Glutamatergic neuron (in vitro differentiated cells): ENCODE results near the gene NR2F6. TPM values are rescaled to one million over a fixed set of nuclear protein-coding genes. Genes with fewer than 3 reads are reported as not detected.

Source experiments
- DNase-seq: peaks from one replicate; pipeline ENCODE4 v3.0.0; 2022
- H3K27ac Mint-ChIP-seq: one replicate; pipeline ENCODE4 v1.8.0; 2020; ENCODE audit warnings: mild to moderate bottlenecking, mixed read lengths, inconsistent platforms; ENCODE audit not compliant: unreplicated experiment
- H3K27me3 Mint-ChIP-seq: one replicate; pipeline ENCODE4 v1.8.0; 2020; ENCODE audit warnings: mild to moderate bottlenecking, moderate library complexity, mixed read lengths, inconsistent platforms; ENCODE audit not compliant: unreplicated experiment
- H3K36me3 Mint-ChIP-seq: one replicate; pipeline ENCODE4 v1.8.0; 2020; ENCODE audit warnings: mild to moderate bottlenecking, mixed read lengths, inconsistent platforms; ENCODE audit not compliant: unreplicated experiment
- H3K4me1 Mint-ChIP-seq: one replicate; pipeline ENCODE4 v1.8.0; 2020; ENCODE audit warnings: mild to moderate bottlenecking, low read depth, mixed read lengths, inconsistent platforms; ENCODE audit not compliant: unreplicated experiment
- H3K4me3 Mint-ChIP-seq: one replicate; pipeline ENCODE4 v1.8.0; 2020; ENCODE audit warnings: mild to moderate bottlenecking, mixed read lengths, inconsistent platforms; ENCODE audit not compliant: unreplicated experiment
- H3K9me3 Mint-ChIP-seq: one replicate; pipeline ENCODE4 v1.8.0; 2020; ENCODE audit warnings: mild to moderate bottlenecking, moderate library complexity, mixed read lengths, inconsistent platforms; ENCODE audit not compliant: unreplicated experiment
- long read RNA-seq: library from polyadenylated mRNA; unstranded; transcript quantifications from one replicate; pipeline ENCODE4 v2.0.0, GENCODE V29; 2020; ENCODE audit not compliant: unreplicated experiment
- total RNA-seq: library from RNA; stranded (reverse); fragmentation: NEBNext Ultra II Directional; extraction: Animal tissue kit (Norgen Biotek cat#: 25700); gene quantifications from one replicate; pipeline ENCODE4 v1.2.1, GENCODE V29; 2021; ENCODE audit not compliant: unreplicated experiment
- TF ChIP-seq, protein P1 (sequence below): fragments of 200-600 bp; sonication (generic); IDR thresholded peaks from one replicate; pipeline ENCODE4 v1.5.0; 2021; ENCODE audit not compliant: partially characterized antibody, unreplicated experiment

NR2F6 gene
- total RNA-seq, result 109 TPM
- long read RNA-seq, partial matches to known transcripts, result 18 of 22 reads
- long read RNA-seq, other reads (novel, unspliced or antisense), result 2 of 22 reads

DNA sequence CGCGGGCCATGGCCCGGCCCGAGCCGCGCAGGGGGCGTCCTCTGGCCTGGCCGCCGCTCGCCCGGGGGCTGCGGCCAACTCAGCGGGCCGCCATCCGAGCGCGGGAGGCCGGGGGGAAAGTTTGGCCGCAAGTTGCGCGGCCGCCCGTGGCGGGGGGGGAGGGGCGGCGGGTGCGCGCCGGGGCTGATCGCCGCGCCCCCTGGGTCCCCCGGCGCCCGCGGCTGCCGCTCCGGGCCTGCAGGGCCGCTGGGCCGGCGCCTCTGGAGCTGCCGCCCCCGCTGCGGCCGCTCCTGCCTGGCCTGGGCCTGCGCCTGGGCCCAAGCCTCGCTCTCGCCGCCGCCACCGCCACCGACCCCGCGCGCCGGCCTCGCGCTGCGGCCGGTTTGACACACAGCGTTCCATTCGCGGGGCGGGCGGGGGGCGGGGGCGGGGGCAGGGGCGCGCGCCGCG, at the start of gene NR2F6:
NR2F6 (minus strand) TSS at position 385 of the 450 bp plus-strand sequence. CDS start 699 bp downstream, outside the sequence.
- TF ChIP-seq, protein P1, sequence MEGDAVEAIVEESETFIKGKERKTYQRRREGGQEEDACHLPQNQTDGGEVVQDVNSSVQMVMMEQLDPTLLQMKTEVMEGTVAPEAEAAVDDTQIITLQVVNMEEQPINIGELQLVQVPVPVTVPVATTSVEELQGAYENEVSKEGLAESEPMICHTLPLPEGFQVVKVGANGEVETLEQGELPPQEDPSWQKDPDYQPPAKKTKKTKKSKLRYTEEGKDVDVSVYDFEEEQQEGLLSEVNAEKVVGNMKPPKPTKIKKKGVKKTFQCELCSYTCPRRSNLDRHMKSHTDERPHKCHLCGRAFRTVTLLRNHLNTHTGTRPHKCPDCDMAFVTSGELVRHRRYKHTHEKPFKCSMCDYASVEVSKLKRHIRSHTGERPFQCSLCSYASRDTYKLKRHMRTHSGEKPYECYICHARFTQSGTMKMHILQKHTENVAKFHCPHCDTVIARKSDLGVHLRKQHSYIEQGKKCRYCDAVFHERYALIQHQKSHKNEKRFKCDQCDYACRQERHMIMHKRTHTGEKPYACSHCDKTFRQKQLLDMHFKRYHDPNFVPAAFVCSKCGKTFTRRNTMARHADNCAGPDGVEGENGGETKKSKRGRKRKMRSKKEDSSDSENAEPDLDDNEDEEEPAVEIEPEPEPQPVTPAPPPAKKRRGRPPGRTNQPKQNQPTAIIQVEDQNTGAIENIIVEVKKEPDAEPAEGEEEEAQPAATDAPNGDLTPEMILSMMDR, result no peak
- peaks cover 7% of the 10 kb centered on the region for H3K9me3 Mint-ChIP-seq
- peaks cover 15% of the 10 kb centered on the region for H3K27me3 Mint-ChIP-seq
- no peaks in the 10 kb centered on the region for H3K36me3 Mint-ChIP-seq
- DNase-seq, result no peak
- H3K27ac Mint-ChIP-seq, result peak within 1 kb of the TSS; percentile 99
- peaks cover 15% of the 10 kb centered on the region for H3K4me1 Mint-ChIP-seq
- H3K4me3 Mint-ChIP-seq, result peak within 1 kb of the TSS; percentile 96

DNA sequence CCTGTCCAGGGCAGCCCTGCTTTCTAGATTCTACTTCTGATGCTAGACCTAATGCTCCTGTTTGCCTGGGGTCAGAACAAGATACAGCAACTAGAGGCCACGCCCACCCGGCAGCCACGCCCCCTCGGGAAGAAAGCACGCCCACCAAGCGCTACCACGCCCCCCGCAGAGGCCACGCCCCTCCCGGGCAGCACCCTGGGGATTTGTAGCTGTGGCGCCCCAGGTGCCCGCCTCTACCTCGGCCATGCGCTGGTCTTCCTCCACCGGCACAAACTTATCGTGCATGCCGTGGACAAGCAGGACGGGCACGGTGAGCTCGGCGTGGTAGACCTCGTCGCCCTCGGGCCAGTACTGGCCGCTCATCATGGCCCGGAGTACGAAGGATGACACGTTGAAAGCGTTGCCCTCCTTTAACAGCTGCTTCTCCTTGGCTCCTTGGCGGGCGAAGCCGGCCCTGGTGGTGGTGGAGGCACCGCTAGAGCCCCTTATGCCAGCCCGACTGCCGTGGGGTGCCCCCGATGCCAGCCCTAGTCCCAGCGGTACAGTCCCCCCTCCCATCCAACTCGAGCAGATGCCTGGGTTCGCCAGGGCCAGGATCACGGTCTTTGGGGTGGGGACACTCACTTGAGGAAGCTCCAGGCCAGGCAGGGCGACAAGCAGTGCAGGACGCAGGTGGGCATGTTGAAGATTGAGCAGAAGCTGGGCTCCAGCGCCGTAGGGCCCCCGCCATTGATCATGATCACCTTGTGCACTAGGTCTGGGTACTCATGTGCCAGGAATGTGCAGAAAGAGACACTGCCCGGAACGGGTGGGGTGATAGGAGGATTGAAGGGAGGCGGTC, 48.6 kb upstream of the NR2F6 start:
- DNase-seq, result peak; percentile 67

DNA sequence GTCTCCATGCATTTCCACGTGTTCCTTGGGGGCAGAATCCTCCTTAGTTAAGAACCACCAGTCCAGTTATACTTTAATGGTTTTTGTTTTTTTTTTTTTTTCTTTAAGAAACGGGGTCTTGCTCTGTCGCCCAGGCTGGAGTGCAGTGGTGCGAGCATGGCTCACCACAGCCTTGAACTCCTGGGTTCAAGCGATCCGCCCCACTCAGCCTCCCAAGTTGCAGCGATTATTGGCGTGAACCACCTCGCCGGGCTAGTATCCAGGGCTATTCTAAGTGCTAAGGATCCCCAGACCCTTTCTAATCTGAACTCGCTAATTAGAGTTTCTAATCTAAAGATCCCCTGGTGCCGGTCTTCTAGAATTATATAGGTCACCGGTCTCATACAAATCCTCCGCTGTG, 47.9 kb upstream of the NR2F6 start:
- H3K27me3 Mint-ChIP-seq, result no peaks in the 10 kb centered on the region
- no peak for DNase-seq
- no peak overlapping the region for H3K4me3 Mint-ChIP-seq
- TF ChIP-seq, protein P1, result no peak
- no peak overlapping the region for H3K27ac Mint-ChIP-seq
- no peaks in the 10 kb centered on the region for H3K36me3 Mint-ChIP-seq
- H3K9me3 Mint-ChIP-seq, result peaks cover 3% of the 10 kb centered on the region
- H3K4me1 Mint-ChIP-seq, result no peaks in the 10 kb centered on the region

More for the DNA sequence above, 48.6 kb upstream of the NR2F6 start:
- Mint-ChIP-seq H3K36me3 (no peaks in the 10 kb centered on the region), H3K27me3 (no peaks in the 10 kb centered on the region), H3K27ac (no peak overlapping the region), H3K9me3 (peaks cover 3% of the 10 kb centered on the region), H3K4me1 (no peaks in the 10 kb centered on the region), H3K4me3 (no peak overlapping the region)
- TF ChIP-seq, protein P1, result no peak

DNA sequence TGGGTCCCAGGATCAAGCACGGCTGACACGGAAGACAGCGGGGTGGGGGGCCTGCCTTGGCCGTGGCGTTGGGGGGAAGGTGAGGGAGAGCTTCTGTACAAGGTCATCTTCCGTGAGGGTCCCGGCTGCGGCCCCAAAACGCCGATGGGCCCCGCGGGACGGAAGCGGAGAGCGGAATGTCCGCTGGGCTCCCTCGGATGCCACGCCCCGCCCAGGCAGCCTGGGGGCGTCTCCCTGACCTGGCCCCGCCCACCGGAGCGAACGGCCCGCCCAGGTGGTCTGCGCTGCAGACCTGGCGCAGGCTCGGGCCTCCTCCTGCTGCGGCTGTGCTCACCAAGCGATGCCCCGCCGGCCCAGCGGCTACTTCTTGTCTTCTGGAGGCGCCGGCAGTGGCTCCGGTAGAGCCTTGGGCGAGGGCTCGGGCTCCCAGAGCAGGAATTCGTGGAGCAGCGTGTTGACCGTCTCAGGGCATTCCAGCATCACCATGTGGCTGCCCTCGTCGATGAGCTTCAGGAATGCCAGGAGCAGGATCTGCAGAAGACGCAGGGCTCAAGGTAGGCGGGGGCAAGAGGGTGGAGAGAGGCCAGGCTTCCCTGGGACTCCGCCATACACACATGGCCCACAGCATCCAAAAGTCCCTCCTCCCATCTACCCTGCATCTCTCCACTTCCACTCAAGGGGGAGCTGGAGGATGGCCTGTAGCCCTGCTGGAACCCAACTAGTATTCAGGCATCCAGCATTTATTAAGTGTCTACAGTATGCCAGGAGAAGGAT, 46.8 kb upstream of the NR2F6 start:
- H3K27me3 Mint-ChIP-seq, result no peaks in the 10 kb centered on the region
- peaks cover 3% of the 10 kb centered on the region for H3K9me3 Mint-ChIP-seq
- peak; percentile 84 for DNase-seq
- TF ChIP-seq, protein P1, result peak; percentile 52
- H3K4me3 Mint-ChIP-seq, result peak overlapping the region; percentile 81
- H3K36me3 Mint-ChIP-seq, result no peaks in the 10 kb centered on the region
- H3K4me1 Mint-ChIP-seq, result no peaks in the 10 kb centered on the region
- no peak overlapping the region for H3K27ac Mint-ChIP-seq

DNA sequence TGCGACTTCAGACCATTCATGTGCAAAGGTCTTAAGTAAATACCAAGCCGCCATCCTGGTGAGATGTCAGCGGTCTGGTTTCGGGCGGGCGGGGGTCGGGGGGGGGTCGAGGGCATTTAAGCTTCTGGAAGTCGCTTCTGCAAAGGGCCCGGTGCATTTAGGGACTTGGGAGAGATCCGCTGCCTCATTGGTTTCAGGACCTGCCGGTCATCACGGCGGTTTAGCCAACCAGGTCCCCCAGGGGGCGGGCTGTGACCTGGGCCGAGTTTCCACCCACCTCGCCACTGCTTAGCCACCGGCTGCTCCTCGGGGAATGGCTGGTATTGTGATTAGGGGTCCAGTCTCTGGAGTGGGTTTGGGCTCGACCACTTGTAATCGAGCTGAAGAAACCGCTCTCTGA, 43.8 kb upstream of the NR2F6 start:
- H3K27me3 Mint-ChIP-seq, result no peaks in the 10 kb centered on the region
- H3K4me3 Mint-ChIP-seq, result no peak overlapping the region
- TF ChIP-seq, protein P1, result peak; percentile 10
- peak; percentile 83 for DNase-seq
- no peaks in the 10 kb centered on the region for H3K36me3 Mint-ChIP-seq
- no peaks in the 10 kb centered on the region for H3K4me1 Mint-ChIP-seq
- H3K27ac Mint-ChIP-seq, result no peak overlapping the region
- peaks cover 3% of the 10 kb centered on the region for H3K9me3 Mint-ChIP-seq
